ENCODE measurements around the gene TMEM182. TPM values are rescaled to one million over a fixed set of nuclear protein-coding genes. Genes with fewer than 3 reads are reported as not detected.

TMEM182 gene
- total RNA-seq, 1 experiment from 2014 or later, result 13.7 TPM

DNA sequence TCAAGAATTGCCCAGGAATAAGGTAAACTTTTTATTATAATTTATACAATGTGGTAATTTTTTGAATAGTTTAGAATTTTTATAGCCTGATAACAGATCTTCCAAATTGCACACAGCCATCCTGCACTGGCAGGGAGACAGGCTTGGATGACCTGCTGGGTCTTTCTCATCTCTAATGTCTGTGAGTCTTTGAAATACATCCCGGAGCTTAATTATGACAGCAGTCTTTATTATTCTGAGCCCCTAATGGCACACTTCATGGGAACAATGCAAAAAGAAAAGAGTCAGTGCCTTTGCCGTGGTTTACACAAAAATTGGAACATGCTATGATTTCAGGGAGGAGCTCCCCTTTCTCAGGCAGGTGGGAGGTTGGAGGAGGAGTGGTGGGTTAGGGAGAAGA, 71.0 kb downstream of the TMEM182 start:
- no peak for DNase-seq
- ChIA-PET CTCF (no interaction called here), POLR2A (ENCODE audit: unreplicated experiment) (no interaction called here)
- no peaks in the 10 kb centered on the region for H4K20me1 ChIP-seq (ENCODE audit: insufficient read depth)
- H3K4me2 ChIP-seq, result no peak overlapping the region
- intact Hi-C loops (cut with micrococcal nuclease; ENCODE audit: unreplicated experiment), result no loop called here
- no peaks in the 10 kb centered on the region for H3K79me2 ChIP-seq (ENCODE audit: low read depth)
- no peaks in the 10 kb centered on the region for H3F3A ChIP-seq (ENCODE audit: insufficient read depth, low read depth)
- no TSS peak for BruUV-seq (replicated peaks)
- no peak overlapping the region for H2AFZ ChIP-seq
- H3K9me2 ChIP-seq (ENCODE audit: insufficient read depth), result no peaks in the 10 kb centered on the region
- H3K36me3 ChIP-seq (ENCODE audit: low read depth), result no peaks in the 10 kb centered on the region
- H3K27me3 ChIP-seq (ENCODE audit: insufficient read depth, low read depth), result no peaks in the 10 kb centered on the region
- TF ChIP-seq, protein P1, sequence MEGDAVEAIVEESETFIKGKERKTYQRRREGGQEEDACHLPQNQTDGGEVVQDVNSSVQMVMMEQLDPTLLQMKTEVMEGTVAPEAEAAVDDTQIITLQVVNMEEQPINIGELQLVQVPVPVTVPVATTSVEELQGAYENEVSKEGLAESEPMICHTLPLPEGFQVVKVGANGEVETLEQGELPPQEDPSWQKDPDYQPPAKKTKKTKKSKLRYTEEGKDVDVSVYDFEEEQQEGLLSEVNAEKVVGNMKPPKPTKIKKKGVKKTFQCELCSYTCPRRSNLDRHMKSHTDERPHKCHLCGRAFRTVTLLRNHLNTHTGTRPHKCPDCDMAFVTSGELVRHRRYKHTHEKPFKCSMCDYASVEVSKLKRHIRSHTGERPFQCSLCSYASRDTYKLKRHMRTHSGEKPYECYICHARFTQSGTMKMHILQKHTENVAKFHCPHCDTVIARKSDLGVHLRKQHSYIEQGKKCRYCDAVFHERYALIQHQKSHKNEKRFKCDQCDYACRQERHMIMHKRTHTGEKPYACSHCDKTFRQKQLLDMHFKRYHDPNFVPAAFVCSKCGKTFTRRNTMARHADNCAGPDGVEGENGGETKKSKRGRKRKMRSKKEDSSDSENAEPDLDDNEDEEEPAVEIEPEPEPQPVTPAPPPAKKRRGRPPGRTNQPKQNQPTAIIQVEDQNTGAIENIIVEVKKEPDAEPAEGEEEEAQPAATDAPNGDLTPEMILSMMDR (conservative IDR thresholded peaks at IDR 0.05), result no peak
- TF ChIP-seq EZH2 (IDR thresholded peaks at IDR 0.05; ENCODE audit: low read depth), result no peak
- H3K9me3 ChIP-seq (ENCODE audit: insufficient read depth, low read depth), result no peaks in the 10 kb centered on the region
- no peak overlapping the region for H3K4me3 ChIP-seq
- H3K27ac ChIP-seq, result no peak overlapping the region
- no peaks in the 10 kb centered on the region for H3K4me1 ChIP-seq (replicated peaks; ENCODE audit: insufficient read depth)

GRCh38 chr2:102834523-102835273, 72.9 kb downstream of the TMEM182 start:
- Histone ChIP-seq H3K9me2 (ENCODE audit: insufficient read depth) (no peaks in the 10 kb centered on the region), H3K9me3 (ENCODE audit: insufficient read depth, low read depth) (no peaks in the 10 kb centered on the region), H2AFZ (no peak overlapping the region), H3K4me2 (no peak overlapping the region), H4K20me1 (ENCODE audit: insufficient read depth) (no peaks in the 10 kb centered on the region), H3F3A (ENCODE audit: insufficient read depth, low read depth) (no peaks in the 10 kb centered on the region), H3K36me3 (ENCODE audit: low read depth) (no peaks in the 10 kb centered on the region), H3K4me1 (replicated peaks; ENCODE audit: insufficient read depth) (no peaks in the 10 kb centered on the region), H3K79me2 (ENCODE audit: low read depth) (no peaks in the 10 kb centered on the region), H3K4me3 (no peak overlapping the region), H3K27me3 (ENCODE audit: insufficient read depth, low read depth) (no peaks in the 10 kb centered on the region), H3K27ac (no peak overlapping the region)
- CTCF ChIA-PET, result no interaction called here
- TF ChIP-seq, protein P1 (conservative IDR thresholded peaks at IDR 0.05), result no peak
- no peak for TF ChIP-seq EZH2 (IDR thresholded peaks at IDR 0.05; ENCODE audit: low read depth)
- no peak for DNase-seq
- BruUV-seq (replicated peaks), result no TSS peak
- POLR2A ChIA-PET (ENCODE audit: unreplicated experiment), result no interaction called here
- intact Hi-C loops (cut with micrococcal nuclease; ENCODE audit: unreplicated experiment), result no loop called here

DNA sequence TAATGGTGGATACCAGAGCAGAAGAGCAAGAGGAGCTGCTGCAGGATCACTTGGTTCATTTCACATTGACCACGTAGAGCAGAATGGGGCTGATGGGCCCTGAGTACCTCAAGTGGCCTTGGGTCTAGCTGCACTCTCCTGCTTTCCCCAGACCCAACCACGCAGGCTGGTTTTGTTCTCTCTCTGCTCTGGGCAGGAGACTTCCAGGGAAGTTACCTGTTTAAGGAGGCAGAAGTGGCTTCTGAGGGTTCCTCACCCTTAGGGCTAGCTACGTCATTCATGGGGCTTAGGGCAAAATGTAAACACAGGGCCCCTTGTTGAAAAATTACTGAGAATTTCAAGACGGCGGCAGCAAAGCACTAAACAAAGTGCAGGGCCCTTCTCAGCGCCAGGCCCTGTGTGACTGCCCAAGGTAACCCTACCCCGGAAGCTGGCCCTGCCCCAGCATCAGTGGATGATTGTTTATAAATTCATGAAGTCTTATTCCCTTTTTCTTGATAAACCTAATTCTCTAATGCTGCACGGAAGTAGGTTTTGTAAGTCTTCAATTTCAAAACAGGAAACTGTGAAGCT, 75.9 kb downstream of the TMEM182 start:
- Histone ChIP-seq H3F3A (ENCODE audit: insufficient read depth, low read depth) (no peaks in the 10 kb centered on the region), H4K20me1 (ENCODE audit: insufficient read depth) (no peaks in the 10 kb centered on the region), H3K9me3 (ENCODE audit: insufficient read depth, low read depth) (no peaks in the 10 kb centered on the region), H2AFZ (no peak overlapping the region), H3K79me2 (ENCODE audit: low read depth) (no peaks in the 10 kb centered on the region), H3K4me2 (no peak overlapping the region), H3K27ac (no peak overlapping the region), H3K36me3 (ENCODE audit: low read depth) (no peaks in the 10 kb centered on the region), H3K4me1 (replicated peaks; ENCODE audit: insufficient read depth) (no peaks in the 10 kb centered on the region), H3K4me3 (no peak overlapping the region), H3K9me2 (ENCODE audit: insufficient read depth) (no peaks in the 10 kb centered on the region), H3K27me3 (ENCODE audit: insufficient read depth, low read depth) (no peaks in the 10 kb centered on the region)
- TF ChIP-seq, protein P1 (conservative IDR thresholded peaks at IDR 0.05), result no peak
- no peak for TF ChIP-seq EZH2 (IDR thresholded peaks at IDR 0.05; ENCODE audit: low read depth)
- BruUV-seq (replicated peaks), result no TSS peak
- no peak for DNase-seq
- intact Hi-C loops (cut with micrococcal nuclease; ENCODE audit: unreplicated experiment), result no loop called here
- ChIA-PET POLR2A (ENCODE audit: unreplicated experiment) (no interaction called here), CTCF (no interaction called here)

Measured in PC-9 (cell line).